ENCODE data around the gene LARP1. TPM values are rescaled to one million over a fixed set of nuclear protein-coding genes. Genes with fewer than 3 reads are reported as not detected.

Gene LARP1
- total and polyA plus RNA-seq, 9 of the 15 experiments (the other 6 are each of a cell fraction or from before 2014, with no cell fraction given): 22.6 to 300 (median 92.0) TPM

GRCh38 chr5:154802050-154802449, 46.9 kb downstream of the LARP1 start:
- CTCF ChIA-PET (ENCODE audit: low intra/inter-chr PET ratio): no interaction called here
- H3K4me3 ChIP-seq: no peak overlapping the region
- POLR2A ChIA-PET: interaction anchor here (0.9 to 1.4 kb wide), 3 partner anchors 18 to 33 kb away, joined by 3 to 5 read pairs (median 3); no protein-coding TSS in a partner anchor
- H4K20me1 ChIP-seq (replicated peaks; ENCODE audit: control insufficient read depth, insufficient read depth, low read length): no peaks in the 10 kb centered on the region
- no peak for ATAC-seq
- no peak for FAIRE-seq
- H3K36me3 ChIP-seq (ENCODE audit: control insufficient read depth, insufficient read depth, low read length): peaks cover 98% of the 10 kb centered on the region
- no peak overlapping the region for H3K4me2 ChIP-seq (ENCODE audit: insufficient read depth, low read length)
- peaks cover 26% of the 10 kb centered on the region; the same call in 2 of the 3 replicates for H3K79me2 ChIP-seq (ENCODE audit: control insufficient read depth, insufficient read depth, low read length)
- H3K27ac ChIP-seq (ENCODE audit: extremely low read depth, low read depth, low read length): no peak overlapping the region
- H3K27me3 ChIP-seq (ENCODE audit: control insufficient read depth in 2 of 2, insufficient read depth in 2 of 2, low read length in 2 of 2): no peaks in the 10 kb centered on the region
- intact Hi-C loops (cut with micrococcal nuclease): no loop called here
- no peak overlapping the region; a peak in 1 of 4 replicates for H3K9ac ChIP-seq (ENCODE audit: insufficient read depth in 1 of 2, low read depth in 2 of 2, low read length in 2 of 2)
- WGBS (ENCODE audit: insufficient coverage, low coverage, missing lambda C conversion rate): 100% methylated on average over 8 of the region's 9 CpGs
- no peak for DNase-seq (ENCODE audit: extremely low read depth in 1 of 4, low spot score in 3 of 4)
- H3K9me1 ChIP-seq (ENCODE audit: control insufficient read depth, insufficient read depth, low read length): peaks cover 2% of the 10 kb centered on the region
- BruUV-seq (replicated peaks): no TSS peak
- no peaks in the 10 kb centered on the region for H3K4me1 ChIP-seq (replicated peaks in 1 of 2; ENCODE audit: control insufficient read depth in 2 of 2, insufficient read depth in 2 of 2, low read length in 2 of 2)
- H2AFZ ChIP-seq (ENCODE audit: low read depth, low read length): no peak overlapping the region
- no peaks in the 10 kb centered on the region for H3K9me3 ChIP-seq (replicated peaks; ENCODE audit: control insufficient read depth, insufficient read depth, low read depth, low read length)
- in situ Hi-C loops (cut with MboI): loop anchor here (10.0 kb wide), 1 partner anchor 157 kb away; no protein-coding TSS in a partner anchor
- TF ChIP-seq ZBTB40 (IDR thresholded peaks at IDR 0.05): no peak
- TF ChIP-seq ZBTB40 (CRISPR knock-in tag; IDR thresholded peaks at IDR 0.05): no peak
- no peak for TF ChIP-seq ZNF766 (CRISPR knock-in tag; conservative IDR thresholded peaks at IDR 0.05)
